HepG2 (cell line): ENCODE results near the gene PIAS1. TPM values are rescaled to one million over a fixed set of nuclear protein-coding genes. Genes with fewer than 3 reads are reported as not detected.

Experiments used
- ATAC-seq: fragments of 200-7000 bp; cut with Tn5 transposase; 3 replicates; pipeline ENCODE4 v1.9.1; 2020; ENCODE audit warnings: mild to moderate bottlenecking, moderate library complexity
- BruUV-seq: library from RNA; stranded (reverse); fragments of 400-500 nt; replicated peaks from 2 replicates; lab custom pipeline; 2021; lab: Mats Ljungman, UMichigan
- CTCF ChIA-PET: fragments of 300-600 bp; formaldehyde crosslinking; extraction: SDS; loops from one replicate; lab custom pipeline; 2021; ENCODE audit warnings: low total read pairs, inconsistent platforms, low intra/inter-chr PET ratio; lab: Yijun Ruan, JAX
- POLR2A ChIA-PET: fragments of 350-600 bp; sonication (Branson Sonifier 250); formaldehyde crosslinking; loops from one replicate; lab custom pipeline; 2020; ENCODE audit warnings: antibody characterized with exemption, inconsistent platforms; lab: Yijun Ruan, JAX
- DNase-seq: peaks from one replicate; pipeline ENCODE4 v3.0.0-alpha.2; 2015; ENCODE audit warnings: low spot score
- FAIRE-seq: peaks from 3 replicates; lab custom pipeline; 2011; peaks lifted over from hg19 to GRCh38; lab: Jason Lieb, UNC
- H2AFZ ChIP-seq: one replicate; pipeline ENCODE4 v1.6.1; 2011; ENCODE audit warnings: low read length, inconsistent platforms
- H3K27ac ChIP-seq: fragments of 300-600 bp; 3 replicates; pipeline ENCODE4 v1.8.0; 2011; ENCODE audit warnings: mixed run types, mild to moderate bottlenecking, mixed read lengths, low read length, inconsistent platforms; ENCODE audit not compliant: insufficient read depth; ENCODE audit errors: extremely low read length
- H3K27me3 ChIP-seq, 2 experiments: fragments of 200-600 bp in 1 of 2; 2 replicates in 1 of 2; 3 replicates in 1 of 2; pipeline versions ENCODE4 v1.6.0 to v1.8.0; 2011; ENCODE audit warnings: low read length in 2 of 2, mild to moderate bottlenecking in 2 of 2, moderate library complexity in 2 of 2, inconsistent platforms in 1 of 2; ENCODE audit not compliant: insufficient read depth in 2 of 2, control insufficient read depth in 1 of 2
- H3K36me3 ChIP-seq, 2 experiments: fragments of 200-600 bp in 1 of 2; replicated peaks in 1 of 2; 2 replicates in 1 of 2; 3 replicates in 1 of 2; pipeline versions ENCODE4 v1.5.1 to v1.8.0; 2011; ENCODE audit warnings: low read length in 2 of 2, inconsistent platforms in 1 of 2; ENCODE audit not compliant: insufficient read depth in 2 of 2, control insufficient read depth in 1 of 2
- H3K4me1 ChIP-seq: 2 replicates; pipeline ENCODE4 v1.5.1; 2012; ENCODE audit warnings: low read length, inconsistent platforms; ENCODE audit not compliant: insufficient read depth
- H3K4me2 ChIP-seq: 2 replicates; pipeline ENCODE4 v1.6.0; 2011; ENCODE audit warnings: low read depth, low read length, inconsistent platforms
- H3K4me3 ChIP-seq, 3 experiments: fragments of 200-600 bp in 1 of 3; sonication (generic), shearing (Covaris generic) in 1 of 3; replicated peaks in 1 of 3; 2 replicates each; pipeline ENCODE4 v1.5.1; 2011 to 2016; ENCODE audit warnings: low read length in 3 of 3, inconsistent platforms in 2 of 3, low read depth in 2 of 3, mild to moderate bottlenecking in 2 of 3, control low read depth in 1 of 3, mixed read lengths in 1 of 3; ENCODE audit not compliant: insufficient read depth in 1 of 3
- H3K79me2 ChIP-seq: one replicate; pipeline ENCODE4 v1.6.1; 2011; ENCODE audit warnings: low read length, inconsistent platforms; ENCODE audit not compliant: insufficient read depth
- H3K9ac ChIP-seq: 2 replicates; pipeline ENCODE4 v1.6.0; 2011; ENCODE audit warnings: mild to moderate bottlenecking, low read depth, low read length, inconsistent platforms; ENCODE audit not compliant: insufficient read depth
- H3K9me3 ChIP-seq: 2 replicates; pipeline ENCODE4 v1.5.1; 2012; ENCODE audit warnings: mild to moderate bottlenecking, low read length
- H4K20me1 ChIP-seq: 2 replicates; pipeline ENCODE4 v1.6.0; 2011; ENCODE audit warnings: inconsistent platforms, mild to moderate bottlenecking, low read length, moderate library complexity; ENCODE audit not compliant: insufficient read depth
- HOXA9 ChIP-seq: sonication (generic); formaldehyde crosslinking; IDR thresholded peaks from 2 replicates; pipeline ENCODE4 v1.8.1; 2022; ENCODE audit warnings: missing genetic modification reagents, mild to moderate bottlenecking, moderate library complexity, borderline replicate concordance
- KDM1A ChIP-seq: IDR thresholded peaks from 2 replicates; pipeline ENCODE4 v1.6.1; 2016; ENCODE audit warnings: missing compliant biosample characterization
- KLF13 ChIP-seq: sonication (generic); formaldehyde crosslinking; IDR thresholded peaks from 2 replicates; pipeline ENCODE4 v1.4.0; 2020; ENCODE audit warnings: mild to moderate bottlenecking, missing genetic modification reagents
- NR2F1 ChIP-seq, 2 experiments: fragments of 450-650 bp in 1 of 2; formaldehyde crosslinking in 1 of 2; IDR thresholded peaks; 2 replicates each; pipeline versions ENCODE4 v1.5.0 to v1.6.1; 2016 to 2020; ENCODE audit warnings: mild to moderate bottlenecking in 1 of 2, missing compliant biosample characterization in 1 of 2, missing genetic modification reagents in 1 of 2, moderate library complexity in 1 of 2
- NR2F2 ChIP-seq: IDR thresholded peaks from 2 replicates; pipeline ENCODE4 v1.6.1; 2012; ENCODE audit warnings: low read depth, inconsistent platforms, borderline replicate concordance
- NR2F6 ChIP-seq, 2 experiments: IDR thresholded peaks; 2 replicates each; pipeline ENCODE4 v1.6.1; 2016; ENCODE audit warnings: antibody characterized with exemption in 1 of 2, mild to moderate bottlenecking in 1 of 2
- PLRG1 ChIP-seq: fragments of 450-650 bp; conservative IDR thresholded peaks from 2 replicates; pipeline ENCODE4 v1.6.1; 2016
- SP1 ChIP-seq, 2 experiments: fragments of 450-650 bp in 1 of 2; sonication (generic) in 1 of 2; formaldehyde crosslinking in 1 of 2; IDR thresholded peaks; 2 replicates each; pipeline versions ENCODE4 v1.4.0 to v1.6.1; 2016 to 2020; ENCODE audit warnings: missing genetic modification reagents in 1 of 2
- ZNF124 ChIP-seq: sonication (generic); formaldehyde crosslinking; IDR thresholded peaks from 2 replicates; pipeline ENCODE4 v1.4.0; 2020; ENCODE audit warnings: missing genetic modification reagents
- ZNF17 ChIP-seq: sonication (generic); formaldehyde crosslinking; IDR thresholded peaks from 2 replicates; pipeline ENCODE4 v1.5.0; 2020; ENCODE audit warnings: mild to moderate bottlenecking, missing genetic modification reagents
- ZNF749 ChIP-seq: sonication (generic); formaldehyde crosslinking; IDR thresholded peaks from 2 replicates; pipeline ENCODE4 v1.8.0; 2022; ENCODE audit warnings: mild to moderate bottlenecking, missing genetic modification reagents, moderate library complexity, borderline replicate concordance
- ZNF878 ChIP-seq: sonication (generic); formaldehyde crosslinking; IDR thresholded peaks from 2 replicates; pipeline ENCODE4 v1.8.1; 2023; ENCODE audit warnings: mild to moderate bottlenecking, missing genetic modification reagents, moderate library complexity
- WGBS: methylation state at CpG from one replicate; pipeline ENCODE4 v1.1.6; 2017; ENCODE audit warnings: low lambda C conversion rate; 5-methylcytosine and 5-hydroxymethylcytosine counted together
- in situ Hi-C: cut with HindIII; loops from 2 replicates; pipeline ENCODE4 v1.10.0; 2017; ENCODE audit warnings: low pct_unique_long_range_greater_than_20kb; ENCODE audit not compliant: extremely low pct_ligation_motif_present
- intact Hi-C: fragments of 100-400 bp; cut with micrococcal nuclease; formaldehyde crosslinking; loops from one replicate; pipeline ENCODE4 v1.10.0; 2022; ENCODE audit not compliant: unreplicated experiment
- polyA plus RNA-seq, 8 experiments: library from polyadenylated mRNA; depleted of rRNA in 3 of 8; stranded (reverse) in 7 of 8; unstranded in 1 of 8; fragments of >200 nt; fragmentation: Illumina TruSeq in 4 of 8; extraction: Trizol in 4 of 8; gene quantifications; 2 replicates each; pipeline versions ENCODE4 v1.2.1 to v1.2.3, GENCODE V29; 2011 to 2016; ENCODE audit warnings: low read depth in 4 of 8, missing spikeins in 1 of 8, mixed read lengths in 1 of 8; ENCODE audit not compliant: insufficient read depth in 1 of 8
- total RNA-seq, 5 experiments: library from RNA; depleted of rRNA; stranded (reverse); fragments of >200 nt; fragmentation: Illumina TruSeq; extraction: Trizol; gene quantifications; 2 replicates each; pipeline ENCODE4 v1.2.3, GENCODE V29; 2016; ENCODE audit warnings: low read depth in 1 of 5
- TF ChIP-seq, protein P1 (sequence below): sonication (generic); formaldehyde crosslinking; IDR thresholded peaks from 2 replicates; pipeline ENCODE4 v1.8.0; 2022; ENCODE audit warnings: low read depth, missing genetic modification reagents
- TF ChIP-seq, protein P2 (sequence below): sonication (generic); formaldehyde crosslinking; IDR thresholded peaks from 2 replicates; pipeline ENCODE4 v1.5.1; 2020; ENCODE audit warnings: mild to moderate bottlenecking, missing genetic modification reagents, borderline replicate concordance
- TF ChIP-seq, protein P3 (sequence below): sonication (generic); formaldehyde crosslinking; conservative IDR thresholded peaks from 2 replicates; pipeline ENCODE4 v1.4.0; 2020; ENCODE audit warnings: missing genetic modification reagents

PIAS1 gene
- total and polyA plus RNA-seq, 2 of the 13 experiments (the other 11 are each of a cell fraction or from before 2014, with no cell fraction given), result 20.7 to 33.7 TPM

DNA sequence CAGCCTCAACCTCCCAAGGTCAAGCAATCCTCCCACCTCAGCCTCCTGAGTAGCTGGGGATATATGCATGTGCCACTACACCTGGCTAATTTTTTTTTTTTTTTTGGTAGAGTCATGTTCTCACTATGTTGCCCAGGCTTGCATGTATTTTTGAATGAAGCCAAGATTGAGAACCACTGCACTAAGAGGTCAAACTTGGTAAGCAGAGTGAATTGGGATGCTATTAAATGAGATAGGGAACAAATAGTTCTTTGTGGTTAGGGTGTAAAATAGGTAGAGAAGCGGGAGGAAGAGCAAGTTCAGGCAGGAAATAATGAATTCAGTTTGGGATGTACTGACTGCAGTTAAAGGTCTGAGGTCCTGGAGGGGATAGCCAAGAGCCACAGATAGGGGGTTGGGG, 39.9 kb upstream of the PIAS1 start:
- no peaks in the 10 kb centered on the region for H3K9me3 ChIP-seq
- peaks cover 0 to 5% of the 10 kb centered on the region in 2 experiments; a peak in 1 of 5 replicates for H3K27me3 ChIP-seq
- peaks cover 14% of the 10 kb centered on the region for H3K4me1 ChIP-seq
- ChIA-PET CTCF (no interaction called here), POLR2A (no interaction called here)
- BruUV-seq, result no TSS peak
- no peak for DNase-seq
- FAIRE-seq, result no peak
- no peaks in the 10 kb centered on the region for H4K20me1 ChIP-seq
- TF ChIP-seq, protein P1, sequence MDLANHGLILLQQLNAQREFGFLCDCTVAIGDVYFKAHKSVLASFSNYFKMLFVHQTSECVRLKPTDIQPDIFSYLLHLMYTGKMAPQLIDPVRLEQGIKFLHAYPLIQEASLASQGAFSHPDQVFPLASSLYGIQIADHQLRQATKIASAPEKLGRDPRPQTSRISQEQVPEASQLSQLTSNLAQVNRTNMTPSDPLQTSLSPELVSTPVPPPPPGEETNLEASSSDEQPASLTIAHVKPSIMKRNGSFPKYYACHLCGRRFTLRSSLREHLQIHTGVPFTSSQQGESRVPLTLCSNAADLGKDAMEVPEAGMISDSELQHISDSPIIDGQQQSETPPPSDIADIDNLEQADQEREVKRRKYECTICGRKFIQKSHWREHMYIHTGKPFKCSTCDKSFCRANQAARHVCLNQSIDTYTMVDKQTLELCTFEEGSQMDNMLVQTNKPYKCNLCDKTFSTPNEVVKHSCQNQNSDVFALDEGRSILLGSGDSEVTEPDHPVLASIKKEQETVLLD (CRISPR knock-in tag), result no peak
- TF ChIP-seq ZNF17 (CRISPR knock-in tag) (no peak), ZNF878 (CRISPR knock-in tag) (no peak), HOXA9 (no peak), PLRG1 (no peak)
- no peak for ATAC-seq
- H3K27ac ChIP-seq, result no peak overlapping the region
- H3K4me3 ChIP-seq, result no peak overlapping the region
- 69% methylated on average over 1 of the region's 1 CpG for WGBS
- H2AFZ ChIP-seq, result no peak overlapping the region
- H3K4me2 ChIP-seq, result no peak overlapping the region
- H3K79me2 ChIP-seq, result no peaks in the 10 kb centered on the region
- H3K9ac ChIP-seq, result no peak overlapping the region
- in situ Hi-C loops, result no loop called here
- no peaks in the 10 kb centered on the region for H3K36me3 ChIP-seq
- intact Hi-C loops, result no loop called here

DNA sequence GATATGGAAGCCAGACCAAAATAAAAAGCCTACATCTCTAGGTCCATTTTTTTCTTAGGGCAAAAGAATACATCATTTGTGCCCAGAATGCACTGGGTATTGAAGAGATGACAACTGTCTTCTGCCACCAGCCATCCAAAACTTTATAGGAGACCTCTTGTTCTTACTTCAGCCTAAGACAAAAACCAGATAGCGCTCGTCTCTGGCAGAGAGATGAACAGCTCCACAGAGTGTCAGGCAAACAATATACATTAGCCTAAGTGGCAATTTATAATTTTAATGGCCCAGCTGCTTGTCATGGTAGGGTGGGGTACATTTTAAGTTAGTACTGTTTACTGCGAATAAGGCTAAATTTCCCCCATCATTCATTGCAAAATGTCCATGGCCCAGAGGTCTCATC, 38.9 kb upstream of the PIAS1 start:
- Histone ChIP-seq H3K27ac (no peak overlapping the region), H3K9ac (no peak overlapping the region), H3K9me3 (no peaks in the 10 kb centered on the region), H3K36me3 (no peaks in the 10 kb centered on the region), H3K4me1 (peaks cover 13% of the 10 kb centered on the region), H2AFZ (no peak overlapping the region), H3K4me3 (no peak overlapping the region), H3K4me2 (no peak overlapping the region), H4K20me1 (no peaks in the 10 kb centered on the region), H3K79me2 (no peaks in the 10 kb centered on the region), H3K27me3 (peaks cover 0 to 15% of the 10 kb centered on the region in 2 experiments; a peak in 1 of 5 replicates)
- intact Hi-C loops, result no loop called here
- 76% methylated on average over 3 of the region's 3 CpGs for WGBS
- no TSS peak for BruUV-seq
- ChIA-PET POLR2A (no interaction called here), CTCF (no interaction called here)
- in situ Hi-C loops, result no loop called here
- no peak for FAIRE-seq
- no peak for DNase-seq
- no peak for ATAC-seq
- TF ChIP-seq NR2F6 (IDR thresholded peaks at IDR 0.05), result no peak
- TF ChIP-seq NR2F6 (CRISPR knock-in tag; IDR thresholded peaks at IDR 0.05), result no peak
- TF ChIP-seq NR2F1 (CRISPR knock-in tag; IDR thresholded peaks at IDR 0.05), result no peak
- TF ChIP-seq, protein P2, sequence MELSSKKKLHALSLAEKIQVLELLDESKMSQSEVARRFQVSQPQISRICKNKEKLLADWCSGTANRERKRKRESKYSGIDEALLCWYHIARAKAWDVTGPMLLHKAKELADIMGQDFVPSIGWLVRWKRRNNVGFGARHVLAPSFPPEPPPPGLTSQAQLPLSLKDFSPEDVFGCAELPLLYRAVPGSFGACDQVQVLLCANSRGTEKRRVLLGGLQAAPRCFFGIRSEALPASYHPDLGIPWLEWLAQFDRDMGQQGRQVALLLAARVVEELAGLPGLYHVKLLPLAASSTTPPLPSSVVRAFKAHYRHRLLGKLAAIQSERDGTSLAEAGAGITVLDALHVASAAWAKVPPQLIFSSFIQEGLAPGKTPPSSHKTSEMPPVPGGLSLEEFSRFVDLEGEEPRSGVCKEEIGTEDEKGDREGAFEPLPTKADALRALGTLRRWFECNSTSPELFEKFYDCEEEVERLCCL, result no peak
- TF ChIP-seq SP1 (IDR thresholded peaks at IDR 0.05), result no peak
- TF ChIP-seq SP1 (CRISPR knock-in tag; IDR thresholded peaks at IDR 0.05), result no peak
- no peak for TF ChIP-seq NR2F2
- TF ChIP-seq KLF13 (CRISPR knock-in tag), result no peak
- no peak for TF ChIP-seq KDM1A
- no peak for TF ChIP-seq ZNF749 (CRISPR knock-in tag)
- TF ChIP-seq, protein P3, sequence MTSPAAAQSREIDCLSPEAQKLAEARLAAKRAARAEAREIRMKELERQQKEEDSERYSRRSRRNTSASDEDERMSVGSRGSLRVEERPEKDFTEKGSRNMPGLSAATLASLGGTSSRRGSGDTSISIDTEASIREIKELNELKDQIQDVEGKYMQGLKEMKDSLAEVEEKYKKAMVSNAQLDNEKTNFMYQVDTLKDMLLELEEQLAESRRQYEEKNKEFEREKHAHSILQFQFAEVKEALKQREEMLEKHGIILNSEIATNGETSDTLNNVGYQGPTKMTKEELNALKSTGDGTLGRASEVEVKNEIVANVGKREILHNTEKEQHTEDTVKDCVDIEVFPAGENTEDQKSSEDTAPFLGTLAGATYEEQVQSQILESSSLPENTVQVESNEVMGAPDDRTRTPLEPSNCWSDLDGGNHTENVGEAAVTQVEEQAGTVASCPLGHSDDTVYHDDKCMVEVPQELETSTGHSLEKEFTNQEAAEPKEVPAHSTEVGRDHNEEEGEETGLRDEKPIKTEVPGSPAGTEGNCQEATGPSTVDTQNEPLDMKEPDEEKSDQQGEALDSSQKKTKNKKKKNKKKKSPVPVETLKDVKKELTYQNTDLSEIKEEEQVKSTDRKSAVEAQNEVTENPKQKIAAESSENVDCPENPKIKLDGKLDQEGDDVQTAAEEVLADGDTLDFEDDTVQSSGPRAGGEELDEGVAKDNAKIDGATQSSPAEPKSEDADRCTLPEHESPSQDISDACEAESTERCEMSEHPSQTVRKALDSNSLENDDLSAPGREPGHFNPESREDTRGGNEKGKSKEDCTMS (CRISPR knock-in tag), result no peak
- no peak for TF ChIP-seq ZNF124 (CRISPR knock-in tag)
